GM13976 (cell line): ENCODE measurements around the gene ZC3H11A.
"Not testable (repeated sequence)": the region's sequence is repeated elsewhere in the genome, so short reads cannot be mapped to it uniquely, and the experiment has no call there.

Experiments used
- DNase-seq: peaks from one replicate; pipeline ENCODE4 v3.0.0; 2012; ENCODE audit warnings: low spot score
- in situ Hi-C: fragments of 300-500 bp; cut with MboI; formaldehyde crosslinking; loops from one replicate; pipeline ENCODE4 v1.12.0; 2022; ENCODE audit warnings: low sequenced_read_pairs, mixed read lengths, inconsistent platforms; ENCODE audit not compliant: unreplicated experiment
- TF ChIP-seq, protein P1 (sequence below): IDR thresholded peaks from 2 replicates; pipeline ENCODE4 v1.5.1; 2012; ENCODE audit warnings: borderline replicate concordance, mild to moderate bottlenecking; ENCODE audit not compliant: insufficient read depth; ENCODE audit errors: extremely low read depth, missing control alignments, control extremely low read depth

Gene ZC3H11A

DNA sequence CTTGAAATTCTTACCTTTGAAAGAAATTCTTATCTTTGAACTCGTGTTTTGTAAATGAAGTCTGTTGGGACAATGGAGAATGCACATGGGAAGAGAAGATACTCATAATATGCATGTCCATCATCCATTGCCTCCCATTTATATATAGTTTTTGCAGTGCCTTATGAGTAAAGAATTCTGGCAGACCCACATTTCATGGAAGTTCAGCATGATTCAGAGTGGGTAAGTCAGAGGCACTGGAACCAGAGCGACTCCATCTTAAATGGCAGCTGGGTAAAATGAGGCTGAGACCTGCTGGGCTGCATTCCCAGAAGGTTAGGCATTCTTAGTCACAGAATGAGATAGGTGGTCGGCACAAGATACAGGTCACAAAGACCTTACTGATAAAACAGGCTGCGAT is 16.6 kb upstream of the ZC3H11A start:
- DNase-seq = no peak
- in situ Hi-C loops = no loop called here
- TF ChIP-seq, protein P1, sequence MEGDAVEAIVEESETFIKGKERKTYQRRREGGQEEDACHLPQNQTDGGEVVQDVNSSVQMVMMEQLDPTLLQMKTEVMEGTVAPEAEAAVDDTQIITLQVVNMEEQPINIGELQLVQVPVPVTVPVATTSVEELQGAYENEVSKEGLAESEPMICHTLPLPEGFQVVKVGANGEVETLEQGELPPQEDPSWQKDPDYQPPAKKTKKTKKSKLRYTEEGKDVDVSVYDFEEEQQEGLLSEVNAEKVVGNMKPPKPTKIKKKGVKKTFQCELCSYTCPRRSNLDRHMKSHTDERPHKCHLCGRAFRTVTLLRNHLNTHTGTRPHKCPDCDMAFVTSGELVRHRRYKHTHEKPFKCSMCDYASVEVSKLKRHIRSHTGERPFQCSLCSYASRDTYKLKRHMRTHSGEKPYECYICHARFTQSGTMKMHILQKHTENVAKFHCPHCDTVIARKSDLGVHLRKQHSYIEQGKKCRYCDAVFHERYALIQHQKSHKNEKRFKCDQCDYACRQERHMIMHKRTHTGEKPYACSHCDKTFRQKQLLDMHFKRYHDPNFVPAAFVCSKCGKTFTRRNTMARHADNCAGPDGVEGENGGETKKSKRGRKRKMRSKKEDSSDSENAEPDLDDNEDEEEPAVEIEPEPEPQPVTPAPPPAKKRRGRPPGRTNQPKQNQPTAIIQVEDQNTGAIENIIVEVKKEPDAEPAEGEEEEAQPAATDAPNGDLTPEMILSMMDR = no peak

DNA sequence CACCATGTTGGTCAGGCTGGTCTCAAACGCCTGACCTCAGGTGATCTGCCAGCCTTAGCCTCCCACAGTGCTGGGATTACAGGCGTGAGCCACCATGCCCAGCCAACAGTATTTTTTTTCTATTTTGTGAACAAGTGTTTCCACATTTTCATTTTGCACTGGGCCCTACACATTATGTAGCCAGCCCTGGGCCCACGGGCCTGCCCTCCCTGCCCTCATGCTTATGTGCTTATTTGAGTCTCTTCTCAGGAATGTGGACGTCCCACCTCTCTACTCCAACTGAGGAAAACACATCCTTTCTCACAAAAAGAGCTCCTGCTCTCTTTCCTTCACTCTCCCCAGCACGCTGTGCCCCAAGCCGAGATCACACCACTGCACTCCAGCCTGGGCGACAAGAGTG is 13.5 kb upstream of the ZC3H11A start:
- TF ChIP-seq, protein P1 = no peak
- in situ Hi-C loops = no loop called here
- DNase-seq = no peak

GRCh38 chr1:203789966-203790365 is 5.5 kb upstream of the ZC3H11A start:
- TF ChIP-seq, protein P1 = no peak
- no peak for DNase-seq
- in situ Hi-C loops = no loop called here

DNA sequence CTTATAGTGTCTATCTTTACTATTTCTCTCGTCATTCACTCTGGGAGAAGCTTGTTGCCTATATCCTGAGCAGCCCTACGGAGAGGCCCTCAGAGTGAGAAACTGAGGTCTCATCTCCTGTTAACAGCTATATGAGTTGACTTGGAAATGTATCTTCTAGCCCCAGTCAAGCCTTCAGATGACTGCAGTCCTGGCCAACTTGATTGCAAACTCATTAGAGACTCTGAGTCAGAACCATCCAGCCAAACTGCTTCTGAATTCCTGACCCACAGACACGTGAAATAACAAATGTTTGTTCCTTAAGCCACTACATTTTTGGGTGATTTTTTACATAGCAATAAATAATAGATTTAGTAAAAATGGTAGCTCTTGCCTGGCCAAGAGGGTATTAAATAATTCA is 3.9 kb upstream of the ZC3H11A start:
- in situ Hi-C loops = no loop called here
- no peak for DNase-seq
- TF ChIP-seq, protein P1 = no peak

DNA sequence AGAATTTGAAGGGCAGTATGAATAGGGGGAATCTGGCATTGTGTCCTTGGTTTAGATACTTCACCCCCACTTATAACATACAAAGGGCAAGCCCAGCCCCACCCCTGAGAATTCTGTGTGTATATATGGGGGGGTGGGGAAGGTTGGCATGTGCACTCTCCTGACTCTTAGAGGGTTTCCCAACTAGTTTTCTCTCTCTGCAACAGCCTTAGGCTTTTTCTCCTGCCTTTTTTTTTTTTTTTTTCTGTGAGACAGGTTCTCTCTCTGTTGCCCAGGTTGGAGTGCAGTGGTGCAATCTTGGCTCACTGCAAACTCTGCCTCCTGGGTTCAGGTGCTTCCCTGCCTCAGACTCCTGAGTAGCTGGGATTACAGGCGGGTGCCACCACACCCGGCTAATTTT is 2.9 kb upstream of the ZC3H11A start:
- DNase-seq = no peak
- in situ Hi-C loops = no loop called here

DNA sequence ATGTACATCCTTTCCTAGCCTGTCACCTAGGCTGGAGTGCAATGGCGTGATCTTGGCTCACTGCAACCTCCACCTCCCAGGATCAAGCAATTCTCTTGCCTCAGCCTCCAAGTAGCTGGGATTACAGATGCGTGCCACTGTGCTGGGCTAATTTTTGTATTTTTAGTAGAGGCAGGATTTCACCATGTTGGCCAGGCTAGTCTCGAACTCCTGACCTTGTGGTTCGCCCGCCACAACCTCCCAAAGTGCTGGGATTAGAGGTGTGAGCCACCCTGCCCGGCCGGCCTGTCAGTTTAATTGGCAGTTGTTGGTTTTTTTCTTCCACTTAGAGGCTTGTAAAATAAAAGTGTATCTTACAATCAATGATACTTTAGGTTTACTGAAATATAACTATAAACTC is 1.9 kb upstream of the ZC3H11A start:
- in situ Hi-C loops, DNase-seq: not testable (repeated sequence)

More for the DNA sequence above, 2.9 kb upstream of the ZC3H11A start:
- TF ChIP-seq, protein P1 = no peak

- in situ Hi-C loops = no loop called here
- TF ChIP-seq, protein P1 = no peak
- no peak for DNase-seq
These were observed 521 bp upstream of the ZC3H11A start for GRCh38 chr1:203794764-203795440.
